ENCODE results near the gene C5orf22.
"Not testable (repeated sequence)": the region's sequence is repeated elsewhere in the genome, so short reads cannot be mapped to it uniquely, and the experiment has no call there.

C5orf22 gene

GRCh38 chr5:31531888-31532547, at the start of gene C5orf22, which contains the start of gene DROSHA:
TSS of gene C5orf22 (plus strand) at chr5:31532301. CDS start at chr5:31532393, 92 bp downstream.
TSS of gene DROSHA (minus strand) at chr5:31532093. CDS start at chr5:31529059, 3,034 bp downstream.
- intact Hi-C loops (cut with DNase I): no loop called here
- peak; percentile 93 to 99 (median 96) for DNase-seq

GRCh38 chr5:31485376-31486207, 46.5 kb upstream of the C5orf22 start:
- peak in 1 of 10 donors; percentile 14 for DNase-seq
- intact Hi-C loops (cut with DNase I): no loop called here

GRCh38 chr5:31486441-31486840, 45.7 kb upstream of the C5orf22 start:
- DNase-seq: no peak
- intact Hi-C loops (cut with DNase I): no loop called here

- no peak for DNase-seq
- intact Hi-C loops (cut with DNase I): no loop called here
Measured at GRCh38 chr5:31487506-31487905, 44.6 kb upstream of the C5orf22 start.

GRCh38 chr5:31492869-31493268, 39.2 kb upstream of the C5orf22 start:
- peak in 1 of 10 donors; percentile 58 for DNase-seq

GRCh38 chr5:31495336-31495735, 36.8 kb upstream of the C5orf22 start:
- no peak for DNase-seq
- intact Hi-C loops (cut with DNase I): no loop called here

More at GRCh38 chr5:31492869-31493268, 39.2 kb upstream of the C5orf22 start:
- intact Hi-C loops (cut with DNase I): no loop called here

GRCh38 chr5:31496301-31496700, 35.8 kb upstream of the C5orf22 start:
- intact Hi-C loops (cut with DNase I): no loop called here
- peak in 1 of 10 donors; percentile 22 for DNase-seq

GRCh38 chr5:31496891-31497290, 35.2 kb upstream of the C5orf22 start:
- peak in 1 of 10 donors; percentile 50 for DNase-seq
- intact Hi-C loops (cut with DNase I): no loop called here

- no peak for DNase-seq
- intact Hi-C loops (cut with DNase I): no loop called here
Measured at GRCh38 chr5:31500256-31500655, 31.8 kb upstream of the C5orf22 start.

GRCh38 chr5:31502506-31502905, 29.6 kb upstream of the C5orf22 start:
- intact Hi-C loops (cut with DNase I): no loop called here
- DNase-seq: peak in 9 of 10 donors; percentile 18 to 95 (median 73)

- intact Hi-C loops (cut with DNase I): no loop called here
- no peak for DNase-seq
Measured at GRCh38 chr5:31504529-31504928, 27.6 kb upstream of the C5orf22 start.

GRCh38 chr5:31511305-31511704, 20.8 kb upstream of the C5orf22 start:
- intact Hi-C loops (cut with DNase I): no loop called here
- no peak for DNase-seq

- intact Hi-C loops (cut with DNase I): no loop called here
- no peak for DNase-seq
Measured at GRCh38 chr5:31516802-31517201, 15.3 kb upstream of the C5orf22 start.

- intact Hi-C loops (cut with DNase I): no loop called here
- no peak for DNase-seq
Measured at GRCh38 chr5:31523041-31523440, 9.1 kb upstream of the C5orf22 start.

- no peak for DNase-seq
- intact Hi-C loops (cut with DNase I): no loop called here
Measured at GRCh38 chr5:31530541-31531265, 1.4 kb upstream of the C5orf22 start.

GRCh38 chr5:31531543-31531887, 586 bp upstream of the C5orf22 start:
- DNase-seq: peak in 7 of 10 donors; percentile 14 to 87 (median 45)

GRCh38 chr5:31534527-31535046, 2.5 kb downstream of the C5orf22 start:
- no peak for DNase-seq
- intact Hi-C loops (cut with DNase I): no loop called here

More at GRCh38 chr5:31531543-31531887, 586 bp upstream of the C5orf22 start:
- intact Hi-C loops (cut with DNase I): no loop called here

- intact Hi-C loops (cut with DNase I): no loop called here
- no peak for DNase-seq
Measured at GRCh38 chr5:31536873-31537272, 4.8 kb downstream of the C5orf22 start.

GRCh38 chr5:31537349-31537748, 5.2 kb downstream of the C5orf22 start:
- no peak for DNase-seq
- intact Hi-C loops (cut with DNase I): no loop called here

- intact Hi-C loops (cut with DNase I): no loop called here
Measured at GRCh38 chr5:31537851-31538250, 5.8 kb downstream of the C5orf22 start.

GRCh38 chr5:31549114-31549513, 17.0 kb downstream of the C5orf22 start:
- DNase-seq; intact Hi-C loops (cut with DNase I): not testable (repeated sequence)

More at GRCh38 chr5:31537851-31538250, 5.8 kb downstream of the C5orf22 start:
- no peak for DNase-seq
